AG08395 (cell line): ENCODE data around the gene PCNT.

Experiments used
- DNase-seq: peaks from one replicate; pipeline ENCODE4 v3.0.0; 2012; ENCODE audit warnings: mixed read lengths, low spot score

The PCNT gene

GRCh38 chr21:46409641-46410406 is 85.9 kb downstream of the PCNT start:
- no peak for DNase-seq

- no peak for DNase-seq
Observed at GRCh38 chr21:46410516-46410915, 86.6 kb downstream of the PCNT start.

- DNase-seq, result no peak
Observed at GRCh38 chr21:46411236-46411635, 87.3 kb downstream of the PCNT start.

GRCh38 chr21:46411691-46412090 is 87.7 kb downstream of the PCNT start:
- no peak for DNase-seq

- DNase-seq, result no peak
Observed at GRCh38 chr21:46412521-46413364, 88.8 kb downstream of the PCNT start.

GRCh38 chr21:46413365-46413696 is 89.4 kb downstream of the PCNT start:
- DNase-seq, result no peak

GRCh38 chr21:46414965-46415275 is 91.0 kb downstream of the PCNT start:
- DNase-seq, result no peak

GRCh38 chr21:46416551-46416950 is 92.6 kb downstream of the PCNT start:
- no peak for DNase-seq

- no peak for DNase-seq
Observed at GRCh38 chr21:46418265-46418946, 94.5 kb downstream of the PCNT start.

GRCh38 chr21:46420241-46421190 is 96.6 kb downstream of the PCNT start:
- no peak for DNase-seq

GRCh38 chr21:46421191-46421750 is 97.3 kb downstream of the PCNT start:
- no peak for DNase-seq

- no peak for DNase-seq
Observed at GRCh38 chr21:46421756-46422555, 98.0 kb downstream of the PCNT start.

GRCh38 chr21:46422636-46423241 is 98.8 kb downstream of the PCNT start:
- no peak for DNase-seq

GRCh38 chr21:46423546-46424038 is 99.6 kb downstream of the PCNT start:
- no peak for DNase-seq

GRCh38 chr21:46424039-46424591 is 100.2 kb downstream of the PCNT start:
- no peak for DNase-seq

GRCh38 chr21:46424621-46425020 is 100.7 kb downstream of the PCNT start:
- no peak for DNase-seq

GRCh38 chr21:46425041-46425440 is 101.1 kb downstream of the PCNT start:
- DNase-seq, result no peak

GRCh38 chr21:46425571-46425970 is 101.6 kb downstream of the PCNT start:
- DNase-seq, result no peak

GRCh38 chr21:46426313-46427046 is 102.5 kb downstream of the PCNT start:
- no peak for DNase-seq
